ENCODE data around the gene SUN2. TPM values are rescaled to one million over a fixed set of nuclear protein-coding genes. Genes with fewer than 3 reads are reported as not detected.

The SUN2 gene
- total RNA-seq, 4 donors from 2014 or later = 417 to 598 (median 449) TPM

GRCh38 chr22:38707984-38708383 lies 47.8 kb downstream of the SUN2 start:
- peaks cover 0 to 28% (median 14%) of the 10 kb centered on the region in 4 donors for H3K36me3 ChIP-seq
- peak overlapping the region in 1 of 4 donors; percentile 6 for H3K4me3 ChIP-seq
- peaks cover 32 to 60% (median 44%) of the 10 kb centered on the region in 4 donors for H3K4me1 ChIP-seq
- intact Hi-C loops (cut with DNase I) = loop anchor here (2.0 kb wide), 1 partner anchor 47 kb away; the partner anchor contains the start of gene SUN2
- no peak for DNase-seq (ENCODE audit: extremely low spot score)
- TF ChIP-seq POLR2A (IDR thresholded peaks at IDR 0.05; ENCODE audit: low read depth) = no peak
- no peak for TF ChIP-seq EP300 (IDR thresholded peaks at IDR 0.05)
- no peak for TF ChIP-seq POLR2AphosphoS5 (IDR thresholded peaks at IDR 0.05)
- TF ChIP-seq, protein P1, sequence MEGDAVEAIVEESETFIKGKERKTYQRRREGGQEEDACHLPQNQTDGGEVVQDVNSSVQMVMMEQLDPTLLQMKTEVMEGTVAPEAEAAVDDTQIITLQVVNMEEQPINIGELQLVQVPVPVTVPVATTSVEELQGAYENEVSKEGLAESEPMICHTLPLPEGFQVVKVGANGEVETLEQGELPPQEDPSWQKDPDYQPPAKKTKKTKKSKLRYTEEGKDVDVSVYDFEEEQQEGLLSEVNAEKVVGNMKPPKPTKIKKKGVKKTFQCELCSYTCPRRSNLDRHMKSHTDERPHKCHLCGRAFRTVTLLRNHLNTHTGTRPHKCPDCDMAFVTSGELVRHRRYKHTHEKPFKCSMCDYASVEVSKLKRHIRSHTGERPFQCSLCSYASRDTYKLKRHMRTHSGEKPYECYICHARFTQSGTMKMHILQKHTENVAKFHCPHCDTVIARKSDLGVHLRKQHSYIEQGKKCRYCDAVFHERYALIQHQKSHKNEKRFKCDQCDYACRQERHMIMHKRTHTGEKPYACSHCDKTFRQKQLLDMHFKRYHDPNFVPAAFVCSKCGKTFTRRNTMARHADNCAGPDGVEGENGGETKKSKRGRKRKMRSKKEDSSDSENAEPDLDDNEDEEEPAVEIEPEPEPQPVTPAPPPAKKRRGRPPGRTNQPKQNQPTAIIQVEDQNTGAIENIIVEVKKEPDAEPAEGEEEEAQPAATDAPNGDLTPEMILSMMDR (IDR thresholded peaks at IDR 0.05) = no peak
- H3K9me3 ChIP-seq = no peaks in the 10 kb centered on the region
- H3K27ac ChIP-seq (replicated peaks in 1 of 4) = peak overlapping the region in 1 of 4 donors; percentile 100
- H3K27me3 ChIP-seq = no peaks in the 10 kb centered on the region
- WGBS = 86% methylated on average over 3 of the region's 3 CpGs

DNA sequence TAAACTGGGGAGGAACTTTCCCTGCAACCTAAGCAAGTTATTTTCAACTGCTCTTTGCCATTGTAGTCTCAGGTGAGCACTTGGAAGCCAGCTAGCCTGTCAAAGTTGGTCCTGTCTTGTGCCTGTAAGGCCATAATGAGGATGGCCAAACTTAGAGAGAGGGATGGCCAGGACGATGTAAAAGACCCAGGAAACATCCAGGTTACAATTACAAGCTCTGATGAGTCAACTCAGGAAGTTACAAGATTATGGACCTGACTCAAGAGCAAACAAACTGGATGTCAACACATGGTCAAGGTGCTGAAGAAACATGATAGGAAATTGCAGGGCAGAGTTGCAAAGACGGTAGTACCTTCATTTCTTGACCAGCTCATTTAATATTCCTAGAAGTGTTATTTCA lies 48.5 kb downstream of the SUN2 start:
- WGBS = 42% methylated on average over 2 of the region's 2 CpGs
- intact Hi-C loops (cut with DNase I) = loop anchor here (2.0 kb wide), 1 partner anchor 47 kb away; the partner anchor contains the start of gene SUN2
- H3K27ac ChIP-seq (replicated peaks in 1 of 4) = peak overlapping the region; percentile 97 to 100 (median 98)

DNA sequence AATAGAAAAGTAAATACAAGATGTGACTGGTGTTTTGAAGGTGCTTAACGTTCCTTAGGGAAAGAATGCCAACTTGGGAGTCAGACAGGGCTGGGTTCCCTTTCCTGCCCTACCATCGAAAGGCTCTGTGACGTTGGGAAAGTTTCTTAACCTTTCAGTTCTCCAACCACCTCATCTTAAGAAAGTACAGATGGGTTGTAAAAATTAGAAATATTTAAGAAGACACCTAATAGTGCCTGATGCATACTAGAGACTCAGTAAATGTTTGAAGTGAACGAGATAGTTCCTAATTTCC lies 49.0 kb downstream of the SUN2 start:
- Histone ChIP-seq H3K4me1 (peaks cover 23 to 52% (median 38%) of the 10 kb centered on the region in 4 donors), H3K9me3 (no peaks in the 10 kb centered on the region), H3K27me3 (no peaks in the 10 kb centered on the region), H3K36me3 (peaks cover 0 to 18% (median 14%) of the 10 kb centered on the region in 4 donors), H3K27ac (replicated peaks in 1 of 4) (peak overlapping the region; percentile 97 to 100 (median 98)), H3K4me3 (peak overlapping the region; percentile 82 to 100 (median 87))
- 1% methylated on average over 4 of the region's 4 CpGs for WGBS
- TF ChIP-seq EP300 (IDR thresholded peaks at IDR 0.05) (no peak), POLR2AphosphoS5 (IDR thresholded peaks at IDR 0.05) (peak in 1 of 2 donors; percentile 3), POLR2A (IDR thresholded peaks at IDR 0.05; ENCODE audit: low read depth) (no peak)
- TF ChIP-seq, protein P1 (IDR thresholded peaks at IDR 0.05) = no peak
- intact Hi-C loops (cut with DNase I) = loop anchor here (2.0 kb wide), 1 partner anchor 48 kb away; the partner anchor contains the start of gene SUN2
- no peak for DNase-seq (ENCODE audit: extremely low spot score)

More for the DNA sequence above, 48.5 kb downstream of the SUN2 start:
- Histone ChIP-seq H3K9me3 (no peaks in the 10 kb centered on the region), H3K4me3 (peak overlapping the region; percentile 82 to 100 (median 87)), H3K36me3 (peaks cover 0 to 23% (median 14%) of the 10 kb centered on the region in 4 donors), H3K27me3 (no peaks in the 10 kb centered on the region), H3K4me1 (peaks cover 25 to 54% (median 40%) of the 10 kb centered on the region in 4 donors)
- no peak for DNase-seq (ENCODE audit: extremely low spot score)
- TF ChIP-seq POLR2A (IDR thresholded peaks at IDR 0.05; ENCODE audit: low read depth) (no peak), POLR2AphosphoS5 (IDR thresholded peaks at IDR 0.05) (no peak), EP300 (IDR thresholded peaks at IDR 0.05) (no peak)
- TF ChIP-seq, protein P1 (IDR thresholded peaks at IDR 0.05) = no peak

GRCh38 chr22:38706101-38706900 lies 49.5 kb downstream of the SUN2 start:
- no peak for DNase-seq (ENCODE audit: extremely low spot score)
- Histone ChIP-seq H3K36me3 (peaks cover 0 to 17% (median 14%) of the 10 kb centered on the region in 4 donors), H3K9me3 (no peaks in the 10 kb centered on the region), H3K4me3 (peak overlapping the region; percentile 82 to 100 (median 87)), H3K27me3 (no peaks in the 10 kb centered on the region), H3K4me1 (peaks cover 28 to 53% (median 44%) of the 10 kb centered on the region in 4 donors), H3K27ac (replicated peaks in 1 of 4) (peak overlapping the region; percentile 97 to 100 (median 98))
- WGBS = under 1% methylated on average over 18 of the region's 80 CpGs
- intact Hi-C loops (cut with DNase I) = loop anchor here (2.0 kb wide), 1 partner anchor 48 kb away; the partner anchor contains the start of gene SUN2
- TF ChIP-seq POLR2A (IDR thresholded peaks at IDR 0.05; ENCODE audit: low read depth) = no peak
- TF ChIP-seq EP300 (IDR thresholded peaks at IDR 0.05) = no peak
- TF ChIP-seq POLR2AphosphoS5 (IDR thresholded peaks at IDR 0.05) = peak; percentile 18 to 26
- TF ChIP-seq, protein P1 (IDR thresholded peaks at IDR 0.05) = no peak
